PC-9 (cell line): ENCODE results near the gene ANTXR2.

Source experiments
- EZH2 ChIP-seq: fragments of 200-600 bp; sonication (generic); IDR thresholded peaks from 2 replicates; pipeline ENCODE4 v1.8.0; 2017; ENCODE audit warnings: antibody characterized with exemption, low read depth
- TF ChIP-seq, protein P1 (sequence below): fragments of 200-600 bp; sonication (generic); conservative IDR thresholded peaks from 2 replicates; pipeline ENCODE4 v1.6.1; 2017; ENCODE audit warnings: mixed run types, antibody characterized with exemption, mild to moderate bottlenecking, moderate library complexity

DNA sequence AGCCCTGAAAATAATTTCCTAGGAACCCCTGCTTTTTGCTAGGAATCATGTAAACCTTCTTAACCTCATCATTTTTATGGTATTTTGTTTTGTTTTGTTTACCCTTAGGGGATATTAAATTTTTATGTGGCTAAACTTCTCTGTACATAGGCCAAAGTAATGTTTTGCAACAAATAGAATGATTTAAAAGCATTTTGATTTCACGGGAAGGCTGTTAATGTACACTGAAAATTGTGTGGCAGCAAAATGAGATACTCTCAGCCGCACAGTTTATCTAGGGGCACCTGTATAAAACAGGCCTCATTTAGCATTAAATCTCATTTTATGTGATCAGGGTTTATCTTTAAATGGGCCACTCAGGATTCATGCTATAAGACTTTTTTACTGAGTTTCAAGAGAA lies 175.0 kb downstream of the ANTXR2 start:
- TF ChIP-seq, protein P1, sequence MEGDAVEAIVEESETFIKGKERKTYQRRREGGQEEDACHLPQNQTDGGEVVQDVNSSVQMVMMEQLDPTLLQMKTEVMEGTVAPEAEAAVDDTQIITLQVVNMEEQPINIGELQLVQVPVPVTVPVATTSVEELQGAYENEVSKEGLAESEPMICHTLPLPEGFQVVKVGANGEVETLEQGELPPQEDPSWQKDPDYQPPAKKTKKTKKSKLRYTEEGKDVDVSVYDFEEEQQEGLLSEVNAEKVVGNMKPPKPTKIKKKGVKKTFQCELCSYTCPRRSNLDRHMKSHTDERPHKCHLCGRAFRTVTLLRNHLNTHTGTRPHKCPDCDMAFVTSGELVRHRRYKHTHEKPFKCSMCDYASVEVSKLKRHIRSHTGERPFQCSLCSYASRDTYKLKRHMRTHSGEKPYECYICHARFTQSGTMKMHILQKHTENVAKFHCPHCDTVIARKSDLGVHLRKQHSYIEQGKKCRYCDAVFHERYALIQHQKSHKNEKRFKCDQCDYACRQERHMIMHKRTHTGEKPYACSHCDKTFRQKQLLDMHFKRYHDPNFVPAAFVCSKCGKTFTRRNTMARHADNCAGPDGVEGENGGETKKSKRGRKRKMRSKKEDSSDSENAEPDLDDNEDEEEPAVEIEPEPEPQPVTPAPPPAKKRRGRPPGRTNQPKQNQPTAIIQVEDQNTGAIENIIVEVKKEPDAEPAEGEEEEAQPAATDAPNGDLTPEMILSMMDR = no peak
- TF ChIP-seq EZH2 = no peak
